Heart right ventricle (tissue), 16 donors: Measurements from ENCODE around the gene OR6X1. TPM values are rescaled to one million over a fixed set of nuclear protein-coding genes. Genes with fewer than 3 reads are reported as not detected.
A peak's percentile ranks its signal among the peaks of the same experiment; 100 is the strongest.

Experiments used
- ATAC-seq, 8 donors: fragments of 200-7000 bp; cut with Tn5 transposase; one replicate each; pipeline ENCODE4 v1.9.1; 2020; ENCODE audit warnings: mild to moderate bottlenecking in 8 of 8, moderate library complexity in 8 of 8, moderate number of reproducible peaks in 1 of 8
- DNase-seq, 2 donors: peaks; one replicate each; pipeline ENCODE4 v3.0.0-alpha.2; 2020
- H3K27ac ChIP-seq, 10 donors: fragments of 200-600 bp; sonication (generic) in 2 of 10; one replicate each; pipeline versions ENCODE4 v1.5.0 to v1.8.0; 2020 to 2022; ENCODE audit warnings: mild to moderate bottlenecking in 3 of 10
- H3K27me3 ChIP-seq, 7 donors: fragments of 200-600 bp; one replicate each; pipeline ENCODE4 v1.8.0; 2021 to 2022; ENCODE audit warnings: mild to moderate bottlenecking in 2 of 7
- H3K36me3 ChIP-seq, 9 donors: fragments of 200-600 bp; sonication (generic) in 1 of 9; one replicate each; pipeline versions ENCODE4 v1.5.0 to v1.8.0; 2020 to 2022; ENCODE audit warnings: mild to moderate bottlenecking in 2 of 9
- H3K4me1 ChIP-seq, 9 donors: fragments of 200-600 bp; sonication (generic) in 1 of 9; one replicate each; pipeline versions ENCODE4 v1.5.0 to v1.8.0; 2020 to 2022; ENCODE audit warnings: mild to moderate bottlenecking in 4 of 9
- H3K4me3 ChIP-seq, 10 donors: fragments of 200-600 bp; sonication (generic) in 2 of 10; one replicate each; pipeline versions ENCODE4 v1.5.0 to v1.8.0; 2020 to 2022; ENCODE audit warnings: mild to moderate bottlenecking in 7 of 10, moderate library complexity in 2 of 10
- H3K9me3 ChIP-seq, 11 donors: fragments of 200-600 bp in 10 of 11; sonication (generic) in 2 of 11; one replicate each; pipeline versions ENCODE4 v1.5.0 to v1.8.0; 2013 to 2022; ENCODE audit warnings: mild to moderate bottlenecking in 2 of 11, control low read depth in 1 of 11, moderate library complexity in 1 of 11
- CTCF ChIP-seq, 9 donors: fragments of 200-600 bp; sonication (generic) in 2 of 9; IDR thresholded peaks; one replicate each; pipeline versions ENCODE4 v1.5.0 to v1.8.0; 2021 to 2022; ENCODE audit warnings: antibody characterized with exemption in 9 of 9, mild to moderate bottlenecking in 5 of 9, moderate library complexity in 1 of 9
- WGBS, 2 donors: extraction: QIAGEN DNeasy Blood & Tissue Kit; methylation state at CpG; one replicate each; pipeline ENCODE4 v1.1.7; 2013; ENCODE audit warnings: inconsistent platforms in 1 of 2; 5-methylcytosine and 5-hydroxymethylcytosine counted together
- intact Hi-C, 10 donors: fragments of 100-400 bp; cut with DNase I; formaldehyde crosslinking; loops; one replicate each; pipeline versions ENCODE4 v1.11.1 to v1.14.2; 2022
- polyA plus RNA-seq, 2 donors: library from polyadenylated mRNA; stranded (reverse); fragments of 200-250 nt; gene quantifications; one replicate each; pipeline ENCODE4 v1.2.3, GENCODE V29; 2013
- total RNA-seq, 10 donors: library from RNA; stranded (reverse); fragmentation: NEBNext Ultra II Directional in 3 of 10; extraction: Animal tissue kit (Norgen Biotek cat#: 25700) in 3 of 10; gene quantifications; one replicate each; pipeline versions ENCODE4 v1.2.1 to v1.2.4, GENCODE V29; 2021 to 2023
- donor health status: Arrhythmogenic right ventricular cardiomyopathy.
- donor health status: ischemic (EF 13 %, LVEDD 7.1; RV severe dilation, severe dysfunction).
- donor health status: healthy with polysubstance abuse.
- donor health status: DM: no; HTN: yes; CAD: no.
- donor health status: DM: no; HTN: no; CAD: no.
- donor health status: ischemic (EF 25% LVEDD 6.9; RV normal size, moderate dysfunction).
- donor health status: ischemic (EF 25% LVEDD 5.7; RV mildly dilated, moderate dysfunction).
- donor health status: healthy.
- donor health status: DM: yes; HTN: yes; CAD: no.
- donor health status: Ischemic cardiomyopathy.
- donor health status: ischemic (EF 35%, LVEDD 5.7; RV mildly dilated, moderate dysfunction).
- donor health status: nonischemic (EF 11% LVEDD 7.7; RV severe dilation, severe dysfunction).
- donor health status: DM: yes; HTN: yes; CAD: no.
- donor health status: PGD.
- donor health status: ischemic (EF 29% LVEDD 5.4; RV normal size, mild dysfunction).
- donor health status: nonischemic (EF 23%, LVEDD 6.1; RV moderate dilation, normal function).

OR6X1 gene
- total and polyA plus RNA-seq, 12 donors, result not detected

GRCh38 chr11:123745764-123746451 lies 8.4 kb downstream of the OR6X1 start:
- TF ChIP-seq CTCF (IDR thresholded peaks at IDR 0.05), result no peak
- Histone ChIP-seq H3K4me3 (no peak overlapping the region), H3K36me3 (no peaks in the 10 kb centered on the region), H3K27ac (no peak overlapping the region), H3K4me1 (peaks cover 2 to 9% (median 8%) of the 10 kb centered on the region in 9 donors), H3K9me3 (peaks cover 0 to 9% (median 0%) of the 10 kb centered on the region in 11 donors), H3K27me3 (no peaks in the 10 kb centered on the region)
- no peak for ATAC-seq
- intact Hi-C loops, result no loop called here
- WGBS, 2 donors, result 60 to 74% methylated on average over 2 of the region's 2 CpGs
- no peak for DNase-seq

GRCh38 chr11:123742724-123743120 lies 11.6 kb downstream of the OR6X1 start:
- intact Hi-C loops, result no loop called here
- ATAC-seq (no peak), DNase-seq (no peak)
- Histone ChIP-seq H3K27ac (no peak overlapping the region), H3K4me1 (peaks cover 7 to 26% (median 17%) of the 10 kb centered on the region in 9 donors), H3K36me3 (peaks cover 0 to 15% (median 0%) of the 10 kb centered on the region in 9 donors), H3K27me3 (no peaks in the 10 kb centered on the region), H3K9me3 (no peaks in the 10 kb centered on the region), H3K4me3 (peak overlapping the region in 4 of 10 donors; percentile 90 to 97 (median 94))
- TF ChIP-seq CTCF (IDR thresholded peaks at IDR 0.05), result no peak
- 53 to 55% methylated on average over 3 of the region's 3 CpGs for WGBS, 2 donors

GRCh38 chr11:123742031-123742723 lies 12.1 kb downstream of the OR6X1 start:
- DNase-seq (no peak), ATAC-seq (peak in 4 of 8 donors; percentile 23 to 49 (median 36))
- intact Hi-C loops, result no loop called here
- Histone ChIP-seq H3K4me3 (peak overlapping the region; percentile 85 to 98 (median 91)), H3K9me3 (no peaks in the 10 kb centered on the region), H3K27me3 (no peaks in the 10 kb centered on the region), H3K27ac (peak overlapping the region in 9 of 10 donors; percentile 72 to 92 (median 87)), H3K36me3 (peaks cover 0 to 21% (median 0%) of the 10 kb centered on the region in 9 donors), H3K4me1 (peaks cover 7 to 26% (median 17%) of the 10 kb centered on the region in 9 donors)
- 21 to 22% methylated on average over 12 of the region's 12 CpGs for WGBS, 2 donors
- no peak for TF ChIP-seq CTCF (IDR thresholded peaks at IDR 0.05)

- 0 to 1% methylated on average over 67 of the region's 67 CpGs for WGBS, 2 donors
- intact Hi-C loops, result no loop called here
- Histone ChIP-seq H3K36me3 (peaks cover 0 to 29% (median 0%) of the 10 kb centered on the region in 9 donors), H3K4me3 (peak within 1 kb of the TSS; percentile 85 to 98 (median 91)), H3K27ac (peak within 1 kb of the TSS; percentile 25 to 92 (median 86)), H3K9me3 (no peaks in the 10 kb centered on the region), H3K4me1 (peaks cover 7 to 26% (median 17%) of the 10 kb centered on the region in 9 donors), H3K27me3 (no peaks in the 10 kb centered on the region)
- peak in 5 of 9 donors; percentile 12 to 34 (median 30) for TF ChIP-seq CTCF (IDR thresholded peaks at IDR 0.05)
- ATAC-seq (peak; percentile 98 to 99 (median 98)), DNase-seq (peak; percentile 93)
Measured at GRCh38 chr11:123741159-123742030, 12.9 kb downstream of the OR6X1 start, which contains the start of gene ZNF202. Gene ZNF202 (minus strand): TSS chr11:123741660. CDS start chr11:123730888, 10,772 bp downstream.
